T-helper 2 cell treated with Interferon-gamma antibody and Interleukin-4, amounts not matched to agents 5 μg/mL and 100 μg/mL, for 36 hours (primary cell): ENCODE data around the gene TIMP4.

Experiments
- DNase-seq: peaks from one replicate; pipeline ENCODE4 v3.0.0; 2021; ENCODE audit warnings: low spot score
- H3K27ac Mint-ChIP-seq: one replicate; pipeline ENCODE4 v1.8.0; 2021; ENCODE audit warnings: mild to moderate bottlenecking, mixed read lengths
- H3K27me3 Mint-ChIP-seq: one replicate; pipeline ENCODE4 v1.8.0; 2021; ENCODE audit warnings: low read depth, mixed read lengths
- H3K36me3 Mint-ChIP-seq: one replicate; pipeline ENCODE4 v1.8.0; 2021; ENCODE audit warnings: low read depth, mixed read lengths
- H3K4me1 Mint-ChIP-seq: one replicate; pipeline ENCODE4 v1.8.0; 2021; ENCODE audit warnings: low read depth, mixed read lengths
- H3K4me3 Mint-ChIP-seq: one replicate; pipeline ENCODE4 v1.8.0; 2022; ENCODE audit warnings: mild to moderate bottlenecking, moderate library complexity, mixed read lengths
- H3K9me3 Mint-ChIP-seq: one replicate; pipeline ENCODE4 v1.8.0; 2021; ENCODE audit warnings: mixed read lengths

TIMP4 gene

DNA sequence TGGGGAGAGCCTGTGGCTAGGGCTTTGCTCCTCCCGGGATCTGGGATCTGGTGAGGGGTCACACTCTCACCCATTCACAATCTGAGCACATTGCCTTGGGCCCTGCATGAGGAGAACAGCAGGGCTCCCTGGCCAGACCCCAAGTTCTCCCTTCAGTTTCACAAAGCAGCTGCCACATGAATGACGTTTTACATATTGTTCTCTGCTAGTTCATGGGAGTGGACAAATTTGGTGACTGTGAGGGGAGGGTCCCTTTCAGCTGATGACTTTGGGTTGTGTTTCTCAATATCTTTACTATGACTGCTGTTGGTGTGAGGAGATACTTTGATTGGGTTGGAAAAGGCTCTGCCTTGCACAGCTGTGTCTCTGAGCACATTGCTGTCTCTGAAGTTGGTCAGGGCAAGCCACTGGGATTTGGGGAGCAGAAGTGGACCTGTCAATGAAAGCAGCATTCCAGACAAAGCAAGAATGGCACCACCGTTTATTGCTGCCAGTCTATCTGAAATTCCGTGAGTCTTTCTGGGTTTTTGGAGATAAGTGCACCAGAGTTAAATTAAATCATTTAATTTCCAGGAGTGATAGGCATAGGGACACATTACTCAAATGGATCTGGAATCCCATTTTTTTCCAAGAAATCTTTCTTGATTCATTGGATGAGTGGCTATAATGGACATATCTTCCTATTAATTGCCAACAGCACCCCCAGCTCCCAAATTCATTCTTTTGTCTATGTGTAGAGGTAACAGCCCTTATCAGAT lies 10.3 kb downstream of the TIMP4 start:
- Mint-ChIP-seq H3K9me3 (no peaks in the 10 kb centered on the region), H3K4me3 (no peak overlapping the region), H3K4me1 (no peaks in the 10 kb centered on the region), H3K27ac (no peak overlapping the region), H3K36me3 (no peaks in the 10 kb centered on the region), H3K27me3 (peaks cover 5% of the 10 kb centered on the region)
- DNase-seq: no peak

GRCh38 chr3:12147049-12147780 lies 11.5 kb downstream of the TIMP4 start:
- no peak overlapping the region for H3K27ac Mint-ChIP-seq
- no peaks in the 10 kb centered on the region for H3K9me3 Mint-ChIP-seq
- peaks cover 3% of the 10 kb centered on the region for H3K27me3 Mint-ChIP-seq
- no peaks in the 10 kb centered on the region for H3K36me3 Mint-ChIP-seq
- no peak for DNase-seq
- no peak overlapping the region for H3K4me3 Mint-ChIP-seq
- no peaks in the 10 kb centered on the region for H3K4me1 Mint-ChIP-seq

- no peaks in the 10 kb centered on the region for H3K36me3 Mint-ChIP-seq
- no peak overlapping the region for H3K4me3 Mint-ChIP-seq
- H3K27me3 Mint-ChIP-seq: peaks cover 3% of the 10 kb centered on the region
- DNase-seq: no peak
- H3K27ac Mint-ChIP-seq: no peak overlapping the region
- no peaks in the 10 kb centered on the region for H3K9me3 Mint-ChIP-seq
- no peaks in the 10 kb centered on the region for H3K4me1 Mint-ChIP-seq
Measured at GRCh38 chr3:12143949-12144504, 14.7 kb downstream of the TIMP4 start.

- Mint-ChIP-seq H3K4me3 (no peak overlapping the region), H3K36me3 (no peaks in the 10 kb centered on the region), H3K27me3 (no peaks in the 10 kb centered on the region), H3K4me1 (peaks cover 5% of the 10 kb centered on the region), H3K27ac (no peak overlapping the region), H3K9me3 (no peaks in the 10 kb centered on the region)
- DNase-seq: no peak
Measured at GRCh38 chr3:12142476-12142875, 16.2 kb downstream of the TIMP4 start.

DNA sequence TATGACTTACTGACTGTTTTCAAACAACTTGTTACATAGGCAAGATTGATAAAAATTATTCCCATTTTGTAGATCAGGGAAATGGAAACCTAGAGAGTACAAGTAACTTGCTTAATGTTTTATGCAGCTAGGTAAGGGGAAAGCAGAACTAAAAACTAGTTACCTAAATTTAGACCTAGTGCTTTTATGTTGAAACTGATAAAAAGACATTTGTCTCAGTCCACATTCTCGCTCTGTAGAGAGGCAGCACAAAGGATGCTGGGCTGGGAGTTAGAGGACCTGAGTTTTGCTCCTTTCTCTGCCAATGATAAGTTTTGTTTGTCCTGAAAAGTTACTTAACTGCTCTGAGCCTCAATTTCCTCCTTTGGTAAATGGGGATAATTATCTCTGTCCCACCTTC lies 17.4 kb downstream of the TIMP4 start:
- H3K9me3 Mint-ChIP-seq: no peaks in the 10 kb centered on the region
- no peaks in the 10 kb centered on the region for H3K27me3 Mint-ChIP-seq

GRCh38 chr3:12139111-12139511 lies 19.6 kb downstream of the TIMP4 start:
- Mint-ChIP-seq H3K27ac (no peak overlapping the region), H3K27me3 (peaks cover 3% of the 10 kb centered on the region), H3K4me1 (peaks cover 5% of the 10 kb centered on the region), H3K9me3 (no peaks in the 10 kb centered on the region), H3K36me3 (no peaks in the 10 kb centered on the region), H3K4me3 (no peak overlapping the region)
- no peak for DNase-seq

More for the DNA sequence above, 17.4 kb downstream of the TIMP4 start:
- no peaks in the 10 kb centered on the region for H3K36me3 Mint-ChIP-seq
- no peak overlapping the region for H3K27ac Mint-ChIP-seq
- DNase-seq: no peak
- no peak overlapping the region for H3K4me3 Mint-ChIP-seq
- H3K4me1 Mint-ChIP-seq: peaks cover 5% of the 10 kb centered on the region

GRCh38 chr3:12138044-12138443 lies 20.7 kb downstream of the TIMP4 start:
- peak; percentile 17 for DNase-seq
- Mint-ChIP-seq H3K27ac (no peak overlapping the region), H3K9me3 (no peaks in the 10 kb centered on the region), H3K4me3 (no peak overlapping the region), H3K27me3 (peaks cover 5% of the 10 kb centered on the region), H3K4me1 (peaks cover 5% of the 10 kb centered on the region), H3K36me3 (no peaks in the 10 kb centered on the region)

DNA sequence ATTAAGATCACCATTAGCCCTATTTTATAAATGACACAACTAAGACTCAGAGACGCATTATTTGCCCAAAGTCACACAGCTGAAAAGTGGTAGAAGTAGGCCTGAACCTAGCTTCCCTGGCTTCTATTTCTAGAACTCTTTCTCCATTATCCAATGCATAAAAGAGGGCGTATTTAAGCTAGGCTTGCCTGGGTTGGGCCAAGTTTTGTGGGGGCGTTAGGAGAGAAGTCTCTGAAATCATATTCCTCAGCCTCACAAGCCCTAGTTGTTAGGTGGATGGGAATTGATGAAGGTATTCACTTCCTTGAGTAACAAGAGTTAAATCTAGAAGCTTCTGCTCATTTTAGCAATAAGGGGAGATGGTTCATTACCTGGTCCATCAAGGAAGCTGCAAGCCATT lies 22.3 kb downstream of the TIMP4 start:
- Mint-ChIP-seq H3K9me3 (no peaks in the 10 kb centered on the region), H3K4me1 (peaks cover 5% of the 10 kb centered on the region), H3K27ac (no peak overlapping the region), H3K27me3 (peaks cover 19% of the 10 kb centered on the region), H3K36me3 (no peaks in the 10 kb centered on the region), H3K4me3 (no peak overlapping the region)
- DNase-seq: no peak

GRCh38 chr3:12135029-12135657 lies 23.6 kb downstream of the TIMP4 start:
- H3K27me3 Mint-ChIP-seq: peaks cover 26% of the 10 kb centered on the region
- peaks cover 5% of the 10 kb centered on the region for H3K4me1 Mint-ChIP-seq
- no peaks in the 10 kb centered on the region for H3K36me3 Mint-ChIP-seq
- peak; percentile 50 for DNase-seq
- no peak overlapping the region for H3K27ac Mint-ChIP-seq
- H3K9me3 Mint-ChIP-seq: no peaks in the 10 kb centered on the region
- no peak overlapping the region for H3K4me3 Mint-ChIP-seq

GRCh38 chr3:12132881-12133280 lies 25.8 kb downstream of the TIMP4 start:
- no peaks in the 10 kb centered on the region for H3K36me3 Mint-ChIP-seq
- H3K4me1 Mint-ChIP-seq: no peaks in the 10 kb centered on the region
- H3K9me3 Mint-ChIP-seq: no peaks in the 10 kb centered on the region
- no peak overlapping the region for H3K27ac Mint-ChIP-seq
- H3K27me3 Mint-ChIP-seq: peaks cover 41% of the 10 kb centered on the region
- H3K4me3 Mint-ChIP-seq: no peak overlapping the region
- no peak for DNase-seq

DNA sequence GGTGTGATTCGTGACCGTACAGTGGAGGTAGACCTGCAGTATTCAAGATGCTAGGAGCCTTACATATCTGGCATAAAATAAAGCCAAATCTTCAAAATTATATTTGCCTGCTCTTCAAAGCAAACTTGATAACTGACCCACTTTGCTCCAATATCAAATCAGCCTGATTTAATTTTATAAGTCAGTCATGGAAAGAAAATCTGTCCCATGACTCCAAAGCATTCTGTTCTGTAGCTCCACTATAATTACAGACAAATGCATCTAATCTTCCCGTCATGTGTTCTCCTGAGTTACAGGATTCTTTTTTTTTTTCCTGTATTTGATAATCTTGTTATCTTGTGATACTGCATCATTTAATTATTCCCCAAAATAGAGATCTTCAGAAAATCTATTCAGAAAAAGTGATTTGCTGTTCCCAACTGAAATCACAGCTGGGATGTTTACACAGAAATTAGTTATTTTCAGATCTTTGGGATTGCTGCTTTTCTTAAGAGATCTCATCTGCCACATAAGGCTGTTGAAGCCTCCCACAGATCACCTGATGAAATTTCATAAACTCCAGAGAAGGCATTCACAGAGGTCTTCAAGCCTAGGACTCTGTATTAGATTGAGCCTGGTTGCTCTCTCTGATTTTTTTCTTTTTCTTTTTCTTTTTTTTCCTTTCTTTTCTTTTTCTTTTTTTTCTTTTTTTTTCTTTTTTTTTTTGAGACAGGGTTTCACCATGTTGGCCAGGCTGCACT lies 27.2 kb downstream of the TIMP4 start:
- DNase-seq: no peak
- Mint-ChIP-seq H3K4me1 (no peaks in the 10 kb centered on the region), H3K27me3 (peaks cover 45% of the 10 kb centered on the region), H3K27ac (no peak overlapping the region), H3K4me3 (no peak overlapping the region), H3K9me3 (no peaks in the 10 kb centered on the region), H3K36me3 (no peaks in the 10 kb centered on the region)

DNA sequence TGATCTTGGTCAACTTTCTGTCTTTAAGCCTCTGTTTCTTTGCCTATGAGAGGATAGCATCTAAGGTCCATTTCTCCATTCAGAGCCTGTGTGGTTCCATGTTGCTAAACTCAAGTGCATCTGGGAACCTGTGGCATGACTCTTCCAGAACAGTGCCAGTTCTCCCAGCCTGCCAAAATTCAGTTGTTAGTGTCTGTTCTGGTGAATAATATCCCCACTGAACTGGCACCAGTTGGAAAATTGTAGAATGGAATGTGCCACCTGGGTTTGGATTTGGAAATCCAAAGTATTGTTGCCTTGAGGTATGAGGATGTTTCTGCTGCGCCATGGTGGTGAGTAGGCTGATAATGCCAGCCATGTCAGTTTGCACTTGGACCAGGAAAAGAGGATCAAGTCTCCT lies 31.3 kb downstream of the TIMP4 start:
- peaks cover 51% of the 10 kb centered on the region for H3K27me3 Mint-ChIP-seq
- no peak overlapping the region for H3K27ac Mint-ChIP-seq
- no peak for DNase-seq
- no peaks in the 10 kb centered on the region for H3K36me3 Mint-ChIP-seq
- no peak overlapping the region for H3K4me3 Mint-ChIP-seq
- no peaks in the 10 kb centered on the region for H3K4me1 Mint-ChIP-seq
- H3K9me3 Mint-ChIP-seq: no peaks in the 10 kb centered on the region

DNA sequence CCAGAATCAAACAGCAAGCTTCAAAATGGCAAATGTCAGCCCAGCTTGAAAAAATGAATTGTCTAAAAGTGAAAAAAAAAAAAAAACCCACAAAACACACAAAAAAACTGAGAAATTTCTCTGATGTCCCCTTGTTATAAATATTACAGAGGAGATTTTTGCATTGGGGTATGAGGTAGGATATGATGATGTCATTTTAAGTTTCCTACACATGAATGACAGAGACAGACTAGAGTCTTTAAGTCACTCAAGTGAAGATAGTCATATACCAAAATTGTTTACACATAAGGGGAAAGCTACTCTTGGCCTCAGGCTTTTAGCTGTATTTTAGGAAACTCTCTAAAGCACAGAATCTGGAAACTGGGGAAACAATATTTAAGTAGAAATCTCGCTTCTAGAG lies 32.9 kb downstream of the TIMP4 start:
- H3K27ac Mint-ChIP-seq: no peak overlapping the region
- H3K4me1 Mint-ChIP-seq: peaks cover 2% of the 10 kb centered on the region
- H3K9me3 Mint-ChIP-seq: no peaks in the 10 kb centered on the region
- no peaks in the 10 kb centered on the region for H3K36me3 Mint-ChIP-seq
- no peak overlapping the region for H3K4me3 Mint-ChIP-seq
- no peak for DNase-seq
- peaks cover 40% of the 10 kb centered on the region for H3K27me3 Mint-ChIP-seq
